Esophagus squamous epithelium (tissue), 5 donors: Measurements from ENCODE around the gene ITGB2. TPM values are rescaled to one million over a fixed set of nuclear protein-coding genes. Genes with fewer than 3 reads are reported as not detected.

ENCODE experiments used
- DNase-seq: peaks from one replicate; lab custom pipeline; 2025; lab: John Stamatoyannopoulos, UW
- H3K27ac ChIP-seq, 4 donors: fragments of 200-600 bp; sonication (generic); one replicate each; pipeline ENCODE4 v1.5.1; 2016 to 2019; ENCODE audit warnings: mild to moderate bottlenecking in 1 of 4
- H3K27me3 ChIP-seq, 4 donors: fragments of 200-600 bp; sonication (generic); 1 replicate in 3 of 4; 2 replicates in 1 of 4; pipeline versions ENCODE4 v1.5.1 to v1.6.0; 2017 to 2021; ENCODE audit warnings: antibody characterized with exemption in 1 of 4
- H3K36me3 ChIP-seq, 3 donors: fragments of 200-600 bp; sonication (generic); one replicate each; pipeline ENCODE4 v1.5.1; 2016 to 2019
- H3K4me1 ChIP-seq, 3 donors: fragments of 200-600 bp; sonication (generic); one replicate each; pipeline ENCODE4 v1.5.1; 2017 to 2019
- H3K4me3 ChIP-seq, 4 donors: fragments of 200-600 bp; sonication (generic); 1 replicate in 3 of 4; 2 replicates in 1 of 4; pipeline ENCODE4 v1.5.1; 2016 to 2019; ENCODE audit warnings: mild to moderate bottlenecking in 2 of 4, moderate library complexity in 1 of 4
- H3K9me3 ChIP-seq, 3 donors: fragments of 200-600 bp; sonication (generic); one replicate each; pipeline ENCODE4 v1.5.1; 2016 to 2019
- CTCF ChIP-seq, 6 experiments: fragments of 450-650 bp in 4 of 6; fragments of 200-600 bp in 2 of 6; sonication (generic) in 2 of 6; IDR thresholded peaks; one replicate each; pipeline ENCODE4 v1.5.1; 2016 to 2019; ENCODE audit warnings: antibody characterized with exemption in 6 of 6, mild to moderate bottlenecking in 4 of 6, moderate library complexity in 4 of 6
- POLR2A ChIP-seq, 4 donors: fragments of 450-650 bp; IDR thresholded peaks; one replicate each; pipeline ENCODE4 v1.6.1; 2017; ENCODE audit warnings: antibody characterized with exemption in 4 of 4, mild to moderate bottlenecking in 4 of 4, moderate library complexity in 3 of 4
- WGBS, 2 donors: methylation state at CpG; one replicate each; pipeline ENCODE4 v1.1.5; 2018; 5-methylcytosine and 5-hydroxymethylcytosine counted together
- intact Hi-C: fragments of 100-400 bp; cut with DNase I; formaldehyde crosslinking; loops from one replicate; pipeline ENCODE4 v1.15.0; 2022
- total RNA-seq, 4 donors: library from RNA; depleted of rRNA; stranded (reverse); fragments of >200 nt; gene quantifications; one replicate each; pipeline ENCODE4 v1.1.0, GENCODE V29; 2016
- donor health status: DM: yes; HTN: yes; CAD: no.

Gene ITGB2
- total RNA-seq, 4 donors from 2014 or later = 6.6 to 47.1 (median 18.5) TPM

GRCh38 chr21:44896561-44897286 lies 24.0 kb downstream of the ITGB2 start:
- 68 to 85% methylated on average over 10 to 11 of the region's 25 CpGs for WGBS, 2 donors
- peaks cover 0 to 11% (median 0%) of the 10 kb centered on the region in 3 donors for H3K36me3 ChIP-seq
- H3K9me3 ChIP-seq = no peaks in the 10 kb centered on the region
- intact Hi-C loops = loop anchor here (10.0 kb wide), 1 partner anchor 102 kb away; no protein-coding TSS in a partner anchor
- no peak for DNase-seq
- no peak overlapping the region for H3K27ac ChIP-seq
- no peak overlapping the region for H3K4me3 ChIP-seq
- peaks cover 0 to 9% (median 3%) of the 10 kb centered on the region in 3 donors for H3K4me1 ChIP-seq
- peaks cover 0 to 72% (median 0%) of the 10 kb centered on the region in 4 donors for H3K27me3 ChIP-seq
- TF ChIP-seq CTCF (IDR thresholded peaks at IDR 0.05) = no peak
- no peak for TF ChIP-seq POLR2A (IDR thresholded peaks at IDR 0.05)

GRCh38 chr21:44895859-44896258 lies 24.8 kb downstream of the ITGB2 start:
- Histone ChIP-seq H3K27ac (no peak overlapping the region), H3K4me1 (peaks cover 0 to 4% (median 0%) of the 10 kb centered on the region in 3 donors), H3K9me3 (no peaks in the 10 kb centered on the region), H3K27me3 (peaks cover 0 to 74% (median 0%) of the 10 kb centered on the region in 4 donors), H3K36me3 (peaks cover 0 to 2% (median 0%) of the 10 kb centered on the region in 3 donors), H3K4me3 (no peak overlapping the region)
- TF ChIP-seq CTCF (IDR thresholded peaks at IDR 0.05) (no peak), POLR2A (IDR thresholded peaks at IDR 0.05) (no peak)
- no peak for DNase-seq
- intact Hi-C loops = loop anchor here (10.0 kb wide), 1 partner anchor 101 kb away; no protein-coding TSS in a partner anchor
- 83 to 89% methylated on average over 8 to 10 of the region's 11 CpGs for WGBS, 2 donors

GRCh38 chr21:44894687-44895302 lies 25.9 kb downstream of the ITGB2 start:
- Histone ChIP-seq H3K9me3 (no peaks in the 10 kb centered on the region), H3K36me3 (no peaks in the 10 kb centered on the region), H3K27ac (no peak overlapping the region), H3K27me3 (peaks cover 0 to 74% (median 0%) of the 10 kb centered on the region in 4 donors), H3K4me3 (no peak overlapping the region), H3K4me1 (peaks cover 0 to 12% (median 6%) of the 10 kb centered on the region in 3 donors)
- no peak for DNase-seq
- intact Hi-C loops = loop anchor here (5.0 to 10.0 kb wide), 2 partner anchors 38 to 100 kb away; no protein-coding TSS in a partner anchor
- TF ChIP-seq CTCF (IDR thresholded peaks at IDR 0.05) = no peak
- TF ChIP-seq POLR2A (IDR thresholded peaks at IDR 0.05) = no peak
- 80 to 86% methylated on average over 3 to 14 of the region's 19 CpGs for WGBS, 2 donors

GRCh38 chr21:44893948-44894656 lies 26.6 kb downstream of the ITGB2 start:
- Histone ChIP-seq H3K4me1 (peaks cover 0 to 18% (median 8%) of the 10 kb centered on the region in 3 donors), H3K27me3 (peaks cover 0 to 75% (median 0%) of the 10 kb centered on the region in 4 donors), H3K4me3 (no peak overlapping the region), H3K9me3 (no peaks in the 10 kb centered on the region), H3K36me3 (no peaks in the 10 kb centered on the region), H3K27ac (no peak overlapping the region)
- intact Hi-C loops = loop anchor here (5.0 to 10.0 kb wide), 2 partner anchors 38 to 99 kb away; no protein-coding TSS in a partner anchor
- WGBS, 2 donors = 80 to 82% methylated on average over 6 to 11 of the region's 15 CpGs
- TF ChIP-seq POLR2A (IDR thresholded peaks at IDR 0.05) (no peak), CTCF (IDR thresholded peaks at IDR 0.05) (no peak)
- DNase-seq = no peak
